ENCODE measurements around the gene RHBDD3. TPM values are rescaled to one million over a fixed set of nuclear protein-coding genes. Genes with fewer than 3 reads are reported as not detected.

RHBDD3 gene
- total and polyA plus RNA-seq, 2 donors (not counting 1 experiment from before 2014, with no cell fraction given) = 11.9 to 12.5 TPM

GRCh38 chr22:29269731-29270474, 2.1 kb upstream of the RHBDD3 start:
- H3K9ac ChIP-seq (ENCODE audit: low read length) = peak overlapping the region; percentile 96
- H3K27me3 ChIP-seq (replicated peaks in 1 of 4; ENCODE audit: control extremely low read depth in 1 of 4, control insufficient read depth in 3 of 4, insufficient read depth in 4 of 4, low read length in 3 of 4) = no peaks in the 10 kb centered on the region
- H3K27ac ChIP-seq (ENCODE audit: low read length in 2 of 2) = peak overlapping the region in 1 of 2 donors; percentile 99
- ATAC-seq (ENCODE audit: low read depth) = no peak
- H3K4me1 ChIP-seq (ENCODE audit: control insufficient read depth in 2 of 2, insufficient read depth in 2 of 2, low read length in 2 of 2) = peaks cover 42 to 47% of the 10 kb centered on the region in 2 donors
- H2AFZ ChIP-seq (ENCODE audit: insufficient read depth, low read depth, low read length, poor library complexity, severe bottlenecking) = no peak overlapping the region
- H3K4me3 ChIP-seq (ENCODE audit: control extremely low read depth in 1 of 5, extremely low read depth in 1 of 5, insufficient read depth in 1 of 5, low read depth in 2 of 5, low read length in 4 of 5) = peak overlapping the region; percentile 53 to 96 (median 80)
- Mint-ChIP-seq H3K4me3 (peak overlapping the region; percentile 93), H3K27ac (peak overlapping the region; percentile 96), H3K4me1 (peaks cover 61% of the 10 kb centered on the region), H3K9me3 (ENCODE audit: insufficient read depth) (no peaks in the 10 kb centered on the region), H3K27me3 (no peaks in the 10 kb centered on the region)
- peak; percentile 21 for DNase-seq
- CTCF ChIA-PET = interaction anchor here (1.2 kb wide), 1 partner anchor 24 kb away, joined by 3 read pairs; no protein-coding TSS in a partner anchor
- WGBS (ENCODE audit: insufficient coverage) = 0% methylated on average over 1 of the region's 13 CpGs
- peak overlapping the region; percentile 94 for H3K4me2 ChIP-seq (replicated peaks; ENCODE audit: low read depth, low read length, poor library complexity, severe bottlenecking)
- H3K36me3 ChIP-seq (replicated peaks in 1 of 2; ENCODE audit: control extremely low read depth in 1 of 2, control insufficient read depth in 1 of 2, extremely low read depth in 1 of 2, insufficient read depth in 2 of 2, low read length in 1 of 2) = peaks cover 2 to 35% of the 10 kb centered on the region in 2 experiments
- H3K9me3 ChIP-seq (ENCODE audit: control extremely low read depth in 1 of 3, control insufficient read depth in 2 of 3, insufficient read depth in 1 of 3, low read length in 2 of 3) = no peaks in the 10 kb centered on the region
- H4K20me1 ChIP-seq (ENCODE audit: control insufficient read depth, insufficient read depth, low read length, poor library complexity, severe bottlenecking) = peaks cover 58% of the 10 kb centered on the region
- H3K79me2 ChIP-seq (ENCODE audit: control insufficient read depth, insufficient read depth, low read length) = peaks cover 83% of the 10 kb centered on the region
- no peak for TF ChIP-seq EZH2 (IDR thresholded peaks at IDR 0.05; ENCODE audit: borderline replicate concordance, insufficient read depth, low read depth, low read length, poor library complexity, severe bottlenecking)
- no peak for TF ChIP-seq CTCF (IDR thresholded peaks at IDR 0.05)
- intact Hi-C loops (cut with micrococcal nuclease) = loop anchor here (5.0 kb wide), 4 partner anchors 117 to 612 kb away; partner anchors contain the start of genes AP1B1, MTMR3, NF2 and UQCR10
- POLR2A ChIA-PET = interaction anchor here (0.7 kb wide), 1 partner anchor 60 kb away, joined by 3 read pairs; no protein-coding TSS in a partner anchor

- Histone ChIP-seq H3K27ac (ENCODE audit: low read length in 2 of 2) (peak overlapping the region in 1 of 2 donors; percentile 99), H2AFZ (ENCODE audit: insufficient read depth, low read depth, low read length, poor library complexity, severe bottlenecking) (peak overlapping the region; percentile 93), H3K9me3 (ENCODE audit: control extremely low read depth in 1 of 3, control insufficient read depth in 2 of 3, insufficient read depth in 1 of 3, low read length in 2 of 3) (no peaks in the 10 kb centered on the region), H3K4me3 (ENCODE audit: control extremely low read depth in 1 of 5, extremely low read depth in 1 of 5, insufficient read depth in 1 of 5, low read depth in 2 of 5, low read length in 4 of 5) (peak overlapping the region; percentile 53 to 96 (median 80)), H3K4me1 (ENCODE audit: control insufficient read depth in 2 of 2, insufficient read depth in 2 of 2, low read length in 2 of 2) (peaks cover 42 to 47% of the 10 kb centered on the region in 2 donors), H4K20me1 (ENCODE audit: control insufficient read depth, insufficient read depth, low read length, poor library complexity, severe bottlenecking) (peaks cover 55% of the 10 kb centered on the region), H3K36me3 (replicated peaks in 1 of 2; ENCODE audit: control extremely low read depth in 1 of 2, control insufficient read depth in 1 of 2, extremely low read depth in 1 of 2, insufficient read depth in 2 of 2, low read length in 1 of 2) (peaks cover 0 to 28% of the 10 kb centered on the region in 2 experiments), H3K27me3 (replicated peaks in 1 of 4; ENCODE audit: control extremely low read depth in 1 of 4, control insufficient read depth in 3 of 4, insufficient read depth in 4 of 4, low read length in 3 of 4) (no peaks in the 10 kb centered on the region), H3K9ac (ENCODE audit: low read length) (peak overlapping the region; percentile 96), H3K79me2 (ENCODE audit: control insufficient read depth, insufficient read depth, low read length) (peaks cover 78% of the 10 kb centered on the region), H3K4me2 (replicated peaks; ENCODE audit: low read depth, low read length, poor library complexity, severe bottlenecking) (peak overlapping the region; percentile 94)
- Mint-ChIP-seq H3K27me3 (no peaks in the 10 kb centered on the region), H3K4me1 (peaks cover 57% of the 10 kb centered on the region), H3K4me3 (peak overlapping the region; percentile 93), H3K27ac (peak overlapping the region; percentile 96), H3K9me3 (ENCODE audit: insufficient read depth) (no peaks in the 10 kb centered on the region)
- ChIA-PET POLR2A (interaction anchor here (0.7 to 0.9 kb wide), 2 partner anchors 60 to 356 kb away, joined by 3 to 5 read pairs; no protein-coding TSS in a partner anchor), CTCF (no interaction called here)
- DNase-seq (peak; percentile 22), ATAC-seq (ENCODE audit: low read depth) (no peak)
- TF ChIP-seq EZH2 (IDR thresholded peaks at IDR 0.05; ENCODE audit: borderline replicate concordance, insufficient read depth, low read depth, low read length, poor library complexity, severe bottlenecking) (no peak), CTCF (IDR thresholded peaks at IDR 0.05) (no peak)
- intact Hi-C loops (cut with micrococcal nuclease) = loop anchor here (5.0 kb wide), 4 partner anchors 118 to 613 kb away; partner anchors contain the start of genes AP1B1, MTMR3, NF2 and UQCR10
- WGBS (ENCODE audit: insufficient coverage) = under 1% methylated on average over 14 of the region's 14 CpGs
These were observed 1.4 kb upstream of the RHBDD3 start for GRCh38 chr22:29269230-29269604.

All from B cell (primary cell).